ENCODE results near the gene NR4A1.

DNA sequence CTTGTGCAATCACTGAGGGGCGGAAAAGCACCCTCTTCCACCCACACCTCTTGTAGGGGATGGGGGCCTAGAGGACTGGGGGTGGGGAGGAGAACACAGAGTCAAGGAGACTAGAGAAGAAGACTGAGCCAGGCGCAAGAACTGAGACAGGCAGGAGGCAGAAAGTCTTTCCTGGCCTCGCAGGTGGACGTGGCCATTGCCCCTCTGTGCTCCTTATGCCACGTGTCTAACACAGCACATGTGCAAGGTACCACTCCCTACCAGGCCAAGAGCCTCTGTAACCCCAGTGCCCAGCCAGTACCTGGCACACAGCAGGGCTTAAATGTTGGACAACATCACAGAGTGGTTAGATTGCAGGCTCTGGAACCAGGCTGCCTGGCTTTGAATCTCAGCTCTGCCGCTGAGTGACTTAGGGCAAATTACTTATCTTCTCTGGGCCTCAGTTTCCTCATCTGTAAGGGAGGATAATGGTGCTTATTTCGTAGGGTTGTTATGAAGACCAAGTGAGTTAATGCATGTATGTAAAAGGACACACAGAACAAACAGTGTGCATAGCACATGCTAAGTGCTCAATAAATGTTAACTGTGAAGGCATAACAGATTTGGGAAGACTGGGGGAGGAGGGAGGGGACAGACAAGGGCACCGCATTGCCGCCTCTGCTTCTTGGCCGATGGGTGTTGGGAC, 45.9 kb upstream of the NR4A1 start:
- TF ChIP-seq TOX (CRISPR knock-in tag; IDR thresholded peaks at IDR 0.05; ENCODE audit: borderline replicate concordance): no peak
- TF ChIP-seq CREB5 (CRISPR knock-in tag; IDR thresholded peaks at IDR 0.05; ENCODE audit: low read depth): no peak
- TF ChIP-seq ZNF8 (CRISPR knock-in tag; IDR thresholded peaks at IDR 0.05): no peak
- TF ChIP-seq SNAI2 (CRISPR knock-in tag; IDR thresholded peaks at IDR 0.05): no peak
- no peak for TF ChIP-seq ZNF565 (CRISPR knock-in tag; conservative IDR thresholded peaks at IDR 0.05; ENCODE audit: low read depth)
- no peak for TF ChIP-seq ZNF70 (CRISPR knock-in tag; IDR thresholded peaks at IDR 0.05)
- TF ChIP-seq ESRRG (CRISPR knock-in tag; IDR thresholded peaks at IDR 0.05): no peak
- no peak for TF ChIP-seq GLIS3 (CRISPR knock-in tag; IDR thresholded peaks at IDR 0.05)
